HG03342 (cell line): ENCODE measurements around the gene SECISBP2L.
A peak's percentile ranks its signal among the peaks of the same experiment; 100 is the strongest.

Experiments used
- ATAC-seq: cut with Tn5 transposase; IDR thresholded peaks from one replicate; pipeline ENCODE4 v1.9.1; 2021; ENCODE audit warnings: mild to moderate bottlenecking, moderate library complexity; ENCODE audit not compliant: unreplicated experiment

SECISBP2L gene

GRCh38 chr15:49060710-49061495, 14.7 kb upstream of the SECISBP2L start:
- no peak for ATAC-seq

- ATAC-seq = no peak
Observed at GRCh38 chr15:49059491-49059890, 13.2 kb upstream of the SECISBP2L start.

- no peak for ATAC-seq
Observed at GRCh38 chr15:49058559-49058958, 12.3 kb upstream of the SECISBP2L start.

- no peak for ATAC-seq
Observed at GRCh38 chr15:49055630-49056029, 9.4 kb upstream of the SECISBP2L start.

- ATAC-seq = no peak
Observed at GRCh38 chr15:49052662-49053061, 6.4 kb upstream of the SECISBP2L start.

- ATAC-seq = no peak
Observed at GRCh38 chr15:49047456-49047855, 1.2 kb upstream of the SECISBP2L start.

GRCh38 chr15:49045751-49046219, 461 bp downstream of the SECISBP2L start:
- ATAC-seq = peak; percentile 32

GRCh38 chr15:49044766-49045606, 1.3 kb downstream of the SECISBP2L start:
- ATAC-seq = no peak

GRCh38 chr15:49044002-49044401, 2.2 kb downstream of the SECISBP2L start:
- no peak for ATAC-seq

- no peak for ATAC-seq
Observed at GRCh38 chr15:49042165-49042564, 4.1 kb downstream of the SECISBP2L start.

- no peak for ATAC-seq
Observed at GRCh38 chr15:49041426-49041825, 4.8 kb downstream of the SECISBP2L start.

- ATAC-seq = no peak
Observed at GRCh38 chr15:49040151-49040550, 6.1 kb downstream of the SECISBP2L start.

- no peak for ATAC-seq
Observed at GRCh38 chr15:49038382-49038781, 7.9 kb downstream of the SECISBP2L start.

- ATAC-seq = no peak
Observed at GRCh38 chr15:49037546-49037940, 8.7 kb downstream of the SECISBP2L start.

GRCh38 chr15:49036650-49037545, 9.3 kb downstream of the SECISBP2L start:
- no peak for ATAC-seq

GRCh38 chr15:49035825-49036224, 10.4 kb downstream of the SECISBP2L start:
- ATAC-seq = no peak

GRCh38 chr15:49032601-49033145, 13.6 kb downstream of the SECISBP2L start:
- ATAC-seq = no peak

- no peak for ATAC-seq
Observed at GRCh38 chr15:49031804-49032203, 14.4 kb downstream of the SECISBP2L start.

- ATAC-seq = no peak
Observed at GRCh38 chr15:49026700-49027099, 19.5 kb downstream of the SECISBP2L start.

GRCh38 chr15:49024840-49025239, 21.4 kb downstream of the SECISBP2L start:
- ATAC-seq = peak; percentile 69

- ATAC-seq = peak; percentile 65
Observed at GRCh38 chr15:49023354-49023753, 22.9 kb downstream of the SECISBP2L start.
